Sigmoid colon (tissue), 7 donors: Measurements from ENCODE around the gene PRICKLE4. TPM values are rescaled to one million over a fixed set of nuclear protein-coding genes. Genes with fewer than 3 reads are reported as not detected.

Experiments used
- DNase-seq: peaks from one replicate; pipeline ENCODE4 v3.0.0-alpha.2; 2019
- H3K27ac ChIP-seq, 4 donors: fragments of 200-600 bp; sonication (generic); one replicate each; pipeline ENCODE4 v1.5.1; 2016 to 2019; ENCODE audit warnings: mild to moderate bottlenecking in 1 of 4
- H3K27me3 ChIP-seq, 3 donors: fragments of 200-600 bp; sonication (generic); one replicate each; pipeline ENCODE4 v1.5.1; 2019; ENCODE audit warnings: mild to moderate bottlenecking in 1 of 3
- H3K36me3 ChIP-seq, 4 donors: fragments of 200-600 bp; sonication (generic); one replicate each; pipeline ENCODE4 v1.5.1; 2016 to 2019
- H3K4me1 ChIP-seq, 4 donors: fragments of 200-600 bp; sonication (generic); one replicate each; pipeline ENCODE4 v1.5.1; 2017 to 2019
- H3K4me3 ChIP-seq, 4 donors: fragments of 200-600 bp; sonication (generic); one replicate each; pipeline ENCODE4 v1.5.1; 2017 to 2019; ENCODE audit warnings: mild to moderate bottlenecking in 2 of 4, moderate library complexity in 1 of 4
- H3K9me3 ChIP-seq, 4 donors: fragments of 200-600 bp in 3 of 4; sonication (generic) in 3 of 4; one replicate each; pipeline versions ENCODE4 v1.5.1 to v1.6.1; 2013 to 2019
- EP300 ChIP-seq, 4 donors: sonication (generic); formaldehyde crosslinking; IDR thresholded peaks; one replicate each; pipeline ENCODE4 v1.6.1; 2017; ENCODE audit warnings: antibody characterized with exemption in 4 of 4
- POLR2A ChIP-seq, 2 donors: fragments of 450-650 bp; IDR thresholded peaks; one replicate each; pipeline ENCODE4 v1.6.1; 2016; ENCODE audit warnings: antibody characterized with exemption in 2 of 2, mild to moderate bottlenecking in 2 of 2, moderate library complexity in 2 of 2
- POLR2AphosphoS5 ChIP-seq, 4 donors: sonication (generic); formaldehyde crosslinking; IDR thresholded peaks; one replicate each; pipeline ENCODE4 v1.6.1; 2017; ENCODE audit warnings: antibody characterized with exemption in 4 of 4
- WGBS, 2 donors: extraction: QIAGEN DNeasy Blood & Tissue Kit; methylation state at CpG; one replicate each; pipeline ENCODE4 v1.1.7; 2013; 5-methylcytosine and 5-hydroxymethylcytosine counted together
- intact Hi-C: fragments of 100-400 bp; cut with DNase I; formaldehyde crosslinking; loops from one replicate; pipeline ENCODE4 v1.15.1; 2023
- polyA plus RNA-seq, 3 donors: library from polyadenylated mRNA; stranded (reverse); fragments of 200-250 nt; gene quantifications; one replicate each; pipeline ENCODE4 v1.2.3, GENCODE V29; 2013
- total RNA-seq, 4 donors: library from RNA; depleted of rRNA; stranded (reverse); fragments of >200 nt; gene quantifications; one replicate each; pipeline ENCODE4 v1.1.0, GENCODE V29; 2016
- TF ChIP-seq, protein P1 (sequence below), 4 experiments: fragments of 450-650 bp in 3 of 4; fragments of 200-600 bp in 1 of 4; IDR thresholded peaks; one replicate each; pipeline ENCODE4 v1.5.1; 2016 to 2019; ENCODE audit warnings: antibody characterized with exemption in 4 of 4, mild to moderate bottlenecking in 3 of 4, moderate library complexity in 2 of 4
- donor health status: healthy with polysubstance abuse.
- donor health status: Bipolar disorder and iron deficiency.
- donor health status: healthy.

Gene PRICKLE4, protein sequence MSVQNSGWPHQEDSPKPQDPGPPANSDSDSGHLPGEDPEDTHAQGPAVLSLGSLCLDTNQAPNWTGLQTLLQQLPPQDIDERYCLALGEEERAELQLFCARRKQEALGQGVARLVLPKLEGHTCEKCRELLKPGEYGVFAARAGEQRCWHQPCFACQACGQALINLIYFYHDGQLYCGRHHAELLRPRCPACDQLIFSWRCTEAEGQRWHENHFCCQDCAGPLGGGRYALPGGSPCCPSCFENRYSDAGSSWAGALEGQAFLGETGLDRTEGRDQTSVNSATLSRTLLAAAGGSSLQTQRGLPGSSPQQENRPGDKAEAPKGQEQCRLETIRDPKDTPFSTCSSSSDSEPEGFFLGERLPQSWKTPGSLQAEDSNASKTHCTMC
- 10 to 100 TPM in 1 of 4 donors, 1 to 10 TPM in 3; 2.0 to 13.8 (median 4.4) TPM for total RNA-seq
- polyA plus RNA-seq: 1 to 10 TPM in 1 of 3 donors, not detected in 2; 1.5 TPM

DNA sequence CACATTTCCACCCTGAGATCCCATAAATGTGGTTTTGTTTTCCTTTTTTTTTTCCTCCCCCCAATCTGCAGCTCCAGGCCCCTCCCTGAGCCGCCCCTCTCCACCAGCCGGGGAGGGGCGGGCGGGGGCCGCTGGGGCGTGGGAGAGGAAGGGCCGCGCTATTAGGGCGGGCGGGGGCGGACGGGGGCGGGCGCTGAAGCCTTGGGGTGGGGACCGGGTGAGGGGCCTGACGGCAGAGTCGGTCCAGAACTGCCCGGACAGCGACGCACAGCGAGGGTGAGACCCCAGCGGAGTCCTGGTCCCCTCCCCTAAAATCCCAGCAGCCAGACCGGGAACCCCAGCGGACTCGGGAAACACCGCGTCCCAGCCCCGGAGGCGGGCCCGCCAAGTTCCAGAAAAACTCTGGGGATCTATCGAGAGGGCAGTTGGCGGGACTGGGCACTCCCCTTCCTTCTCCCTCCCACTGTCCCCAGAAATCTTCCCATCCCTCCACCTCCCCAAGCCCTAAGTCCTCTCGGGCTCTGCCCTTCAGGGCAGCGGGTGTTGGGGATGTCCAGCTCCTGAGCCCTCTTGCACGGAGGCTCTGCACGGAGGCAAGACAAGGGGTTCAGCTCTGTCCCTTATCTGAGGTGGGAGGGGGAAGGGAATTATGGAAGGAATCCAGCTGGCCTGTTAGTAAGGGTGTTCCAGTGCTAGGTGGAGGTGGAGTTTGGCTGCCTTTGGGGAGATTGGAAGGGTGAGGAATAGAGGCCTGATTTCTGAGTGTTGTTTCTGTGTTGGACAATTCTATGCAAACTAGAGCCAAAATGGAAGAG is at the start of gene PRICKLE4:
TSS of gene PRICKLE4 (plus strand) at position 232 of the 815 bp plus-strand sequence. CDS start 2,692 bp downstream, outside the sequence.
- intact Hi-C loops: loop anchor here (5.0 to 10.0 kb wide), 4 partner anchors 114 to 706 kb away; partner anchors contain the start of genes CCND3, MRPS10, NFYA and OARD1
- peak within 1 kb of the TSS; percentile 57 to 79 (median 74) for H3K4me3 ChIP-seq
- no peaks in the 10 kb centered on the region for H3K27me3 ChIP-seq
- DNase-seq: peak; percentile 72
- H3K27ac ChIP-seq: peak within 1 kb of the TSS; percentile 84 to 89 (median 86)
- TF ChIP-seq POLR2A (IDR thresholded peaks at IDR 0.05) (peak in 1 of 2 donors; percentile 7), POLR2AphosphoS5 (IDR thresholded peaks at IDR 0.05) (no peak)
- WGBS, 2 donors: 0 to 2% methylated on average over 36 of the region's 36 CpGs
- peaks cover 0 to 21% (median 2%) of the 10 kb centered on the region in 4 donors for H3K36me3 ChIP-seq
- H3K4me1 ChIP-seq: peaks cover 0 to 41% (median 30%) of the 10 kb centered on the region in 4 donors
- H3K9me3 ChIP-seq: no peaks in the 10 kb centered on the region

DNA sequence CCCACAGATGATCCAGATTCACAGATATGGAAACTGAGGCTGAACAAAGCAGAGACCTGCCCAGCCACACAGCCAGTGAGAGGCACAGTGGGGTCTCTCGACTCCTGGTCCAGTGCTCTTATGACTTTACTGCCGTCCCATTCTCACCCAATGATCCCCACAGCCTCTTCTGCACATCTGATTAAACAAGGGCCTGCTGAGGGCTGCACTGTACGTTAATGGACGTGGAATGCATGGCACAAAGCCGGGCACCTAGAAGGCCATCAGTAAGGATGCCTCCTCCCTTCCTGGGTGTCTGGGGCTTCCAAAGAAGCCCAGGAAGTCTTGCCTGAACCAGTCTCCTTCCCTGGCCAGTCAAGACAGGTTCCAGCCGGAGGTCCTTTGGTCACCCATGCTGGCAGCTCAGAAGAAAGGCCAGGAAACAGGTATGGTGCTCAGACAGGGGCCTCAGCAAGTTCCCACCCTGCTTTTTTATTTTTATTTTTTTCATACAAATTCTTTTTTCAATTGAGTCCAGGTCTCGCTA is 49.0 kb upstream of the PRICKLE4 start:
- TF ChIP-seq EP300 (IDR thresholded peaks at IDR 0.05) (no peak), POLR2AphosphoS5 (IDR thresholded peaks at IDR 0.05) (no peak), POLR2A (IDR thresholded peaks at IDR 0.05) (no peak)
- TF ChIP-seq, protein P1, sequence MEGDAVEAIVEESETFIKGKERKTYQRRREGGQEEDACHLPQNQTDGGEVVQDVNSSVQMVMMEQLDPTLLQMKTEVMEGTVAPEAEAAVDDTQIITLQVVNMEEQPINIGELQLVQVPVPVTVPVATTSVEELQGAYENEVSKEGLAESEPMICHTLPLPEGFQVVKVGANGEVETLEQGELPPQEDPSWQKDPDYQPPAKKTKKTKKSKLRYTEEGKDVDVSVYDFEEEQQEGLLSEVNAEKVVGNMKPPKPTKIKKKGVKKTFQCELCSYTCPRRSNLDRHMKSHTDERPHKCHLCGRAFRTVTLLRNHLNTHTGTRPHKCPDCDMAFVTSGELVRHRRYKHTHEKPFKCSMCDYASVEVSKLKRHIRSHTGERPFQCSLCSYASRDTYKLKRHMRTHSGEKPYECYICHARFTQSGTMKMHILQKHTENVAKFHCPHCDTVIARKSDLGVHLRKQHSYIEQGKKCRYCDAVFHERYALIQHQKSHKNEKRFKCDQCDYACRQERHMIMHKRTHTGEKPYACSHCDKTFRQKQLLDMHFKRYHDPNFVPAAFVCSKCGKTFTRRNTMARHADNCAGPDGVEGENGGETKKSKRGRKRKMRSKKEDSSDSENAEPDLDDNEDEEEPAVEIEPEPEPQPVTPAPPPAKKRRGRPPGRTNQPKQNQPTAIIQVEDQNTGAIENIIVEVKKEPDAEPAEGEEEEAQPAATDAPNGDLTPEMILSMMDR (IDR thresholded peaks at IDR 0.05): no peak
- intact Hi-C loops: no loop called here
- WGBS, 2 donors: 88 to 91% methylated on average over 7 of the region's 7 CpGs
- Histone ChIP-seq H3K4me1 (peaks cover 0 to 67% (median 53%) of the 10 kb centered on the region in 4 donors), H3K27me3 (no peaks in the 10 kb centered on the region), H3K9me3 (no peaks in the 10 kb centered on the region), H3K27ac (no peak overlapping the region), H3K4me3 (no peak overlapping the region), H3K36me3 (peaks cover 0 to 6% (median 0%) of the 10 kb centered on the region in 4 donors)
- no peak for DNase-seq

DNA sequence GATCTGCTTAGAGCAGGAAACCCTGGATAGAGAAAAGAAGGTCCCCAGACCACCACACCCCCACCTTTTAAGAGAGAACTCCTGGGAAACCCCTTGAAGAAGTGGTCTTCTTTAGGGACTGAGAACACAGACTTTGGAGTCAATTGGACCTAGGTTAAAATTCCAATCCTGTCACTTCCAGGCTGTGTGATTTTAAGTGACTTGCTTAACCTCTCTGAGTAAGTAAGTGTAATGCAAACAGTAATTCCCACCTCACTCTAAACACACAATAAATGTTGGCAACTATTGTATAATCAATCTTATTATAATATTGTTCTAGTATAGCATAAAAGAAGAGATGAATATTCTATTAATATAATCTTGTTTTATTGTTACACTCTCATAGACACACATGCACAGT is 48.4 kb upstream of the PRICKLE4 start:
- peaks cover 0 to 67% (median 53%) of the 10 kb centered on the region in 4 donors for H3K4me1 ChIP-seq
- H3K9me3 ChIP-seq: no peaks in the 10 kb centered on the region
- intact Hi-C loops: no loop called here
- H3K27me3 ChIP-seq: no peaks in the 10 kb centered on the region
- H3K36me3 ChIP-seq: peaks cover 0 to 6% (median 0%) of the 10 kb centered on the region in 4 donors
- TF ChIP-seq POLR2AphosphoS5 (IDR thresholded peaks at IDR 0.05) (no peak), EP300 (IDR thresholded peaks at IDR 0.05) (no peak), POLR2A (IDR thresholded peaks at IDR 0.05) (no peak)
- TF ChIP-seq, protein P1 (IDR thresholded peaks at IDR 0.05): no peak
- no peak overlapping the region for H3K27ac ChIP-seq
- no peak overlapping the region for H3K4me3 ChIP-seq
- no peak for DNase-seq

DNA sequence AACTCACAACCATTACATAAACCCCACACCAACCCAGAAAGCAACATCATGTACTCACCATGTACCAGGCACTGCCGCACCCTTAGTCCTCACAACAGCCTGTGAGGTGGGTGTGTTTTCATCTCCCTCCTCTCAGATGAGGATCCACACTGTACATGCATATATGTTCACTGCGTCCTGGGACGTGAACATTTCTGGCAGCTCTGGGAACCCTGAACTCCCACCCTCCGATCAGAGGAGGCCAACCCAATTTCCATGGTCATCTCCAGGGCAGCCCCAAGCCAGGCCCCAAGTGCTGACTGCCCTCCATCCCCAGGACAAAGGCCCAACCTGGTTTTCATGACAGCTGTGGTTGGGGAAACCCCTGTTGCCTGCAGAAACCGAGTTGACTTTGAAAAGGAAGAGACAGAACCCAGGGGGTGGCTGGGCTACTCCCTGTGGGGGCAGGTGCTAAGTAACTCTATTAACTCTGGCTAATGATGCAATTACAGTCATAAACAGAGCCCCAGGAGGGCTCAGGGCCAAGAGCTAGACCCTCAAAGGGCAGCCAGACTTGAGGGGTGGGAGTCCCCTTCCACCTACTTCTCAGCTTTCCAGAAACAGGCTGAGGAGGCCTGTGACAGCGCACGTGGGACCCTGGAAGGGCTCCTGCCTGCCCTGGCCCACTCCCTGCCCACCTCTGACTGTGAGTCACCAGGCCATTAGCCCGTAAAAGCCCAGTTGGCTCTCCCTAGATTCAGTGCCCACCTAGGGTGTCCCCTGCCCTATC is 47.8 kb upstream of the PRICKLE4 start:
- intact Hi-C loops: no loop called here
- Histone ChIP-seq H3K4me3 (peak overlapping the region in 3 of 4 donors; percentile 71 to 95 (median 84)), H3K27me3 (no peaks in the 10 kb centered on the region), H3K4me1 (peaks cover 0 to 66% (median 53%) of the 10 kb centered on the region in 4 donors), H3K9me3 (no peaks in the 10 kb centered on the region), H3K27ac (peak overlapping the region; percentile 96 to 98 (median 97)), H3K36me3 (peaks cover 0 to 6% (median 0%) of the 10 kb centered on the region in 4 donors)
- 59 to 65% methylated on average over 8 of the region's 8 CpGs for WGBS, 2 donors
- TF ChIP-seq EP300 (IDR thresholded peaks at IDR 0.05) (no peak), POLR2AphosphoS5 (IDR thresholded peaks at IDR 0.05) (no peak), POLR2A (IDR thresholded peaks at IDR 0.05) (peak in 1 of 2 donors; percentile 17)
- TF ChIP-seq, protein P1 (IDR thresholded peaks at IDR 0.05): no peak
- no peak for DNase-seq
